ENCODE measurements around the gene OR51B4.

Gene OR51B4

GRCh38 chr11:5293028-5293427, 8.7 kb downstream of the OR51B4 start:
- no peak for DNase-seq

- no peak for DNase-seq
Measured at GRCh38 chr11:5291207-5291838, 10.4 kb downstream of the OR51B4 start.

- DNase-seq, result no peak
Measured at GRCh38 chr11:5290106-5290505, 11.6 kb downstream of the OR51B4 start.

GRCh38 chr11:5289696-5290095, 12.1 kb downstream of the OR51B4 start:
- DNase-seq, result no peak

- DNase-seq, result no peak
Measured at GRCh38 chr11:5288906-5289550, 12.7 kb downstream of the OR51B4 start.

- DNase-seq, result no peak
Measured at GRCh38 chr11:5288108-5288905, 13.4 kb downstream of the OR51B4 start.

GRCh38 chr11:5286901-5287300, 14.8 kb downstream of the OR51B4 start:
- DNase-seq, result no peak

GRCh38 chr11:5286351-5286750, 15.4 kb downstream of the OR51B4 start:
- DNase-seq, result no peak

- no peak for DNase-seq
Measured at GRCh38 chr11:5285703-5286340, 15.9 kb downstream of the OR51B4 start.

- no peak for DNase-seq
Measured at GRCh38 chr11:5284637-5285036, 17.1 kb downstream of the OR51B4 start.

- no peak for DNase-seq
Measured at GRCh38 chr11:5283882-5284281, 17.9 kb downstream of the OR51B4 start.

GRCh38 chr11:5283086-5283485, 18.7 kb downstream of the OR51B4 start:
- no peak for DNase-seq

- no peak for DNase-seq
Measured at GRCh38 chr11:5282628-5283027, 19.1 kb downstream of the OR51B4 start.

GRCh38 chr11:5281596-5281995, 20.1 kb downstream of the OR51B4 start:
- no peak for DNase-seq

GRCh38 chr11:5280582-5281102, 21.1 kb downstream of the OR51B4 start:
- no peak for DNase-seq

- DNase-seq, result no peak
Measured at GRCh38 chr11:5279471-5280090, 22.2 kb downstream of the OR51B4 start.

GRCh38 chr11:5277807-5278382, 23.9 kb downstream of the OR51B4 start:
- no peak for DNase-seq

- DNase-seq, result no peak
Measured at GRCh38 chr11:5276697-5277096, 25.0 kb downstream of the OR51B4 start.

- DNase-seq, result no peak
Measured at GRCh38 chr11:5275369-5276110, 26.2 kb downstream of the OR51B4 start.

- DNase-seq, result no peak
Measured at GRCh38 chr11:5274395-5274794, 27.4 kb downstream of the OR51B4 start.

- DNase-seq, result no peak
Measured at GRCh38 chr11:5272395-5273017, 29.2 kb downstream of the OR51B4 start.
